Measurements from ENCODE around the gene ADARB2.
"Not testable (repeated sequence)": the region's sequence is repeated elsewhere in the genome, so short reads cannot be mapped to it uniquely, and the experiment has no call there.

Gene ADARB2

GRCh38 chr10:1178506-1178905 is 558.8 kb downstream of the ADARB2 start:
- DNase-seq (ENCODE audit: low read depth, low spot score) = no peak

- no peak for DNase-seq (ENCODE audit: low read depth, low spot score)
These were observed 559.4 kb downstream of the ADARB2 start for GRCh38 chr10:1177936-1178335.

- DNase-seq (ENCODE audit: low read depth, low spot score) = no peak
These were observed 561.3 kb downstream of the ADARB2 start for GRCh38 chr10:1175956-1176565.

GRCh38 chr10:1174022-1174421 is 563.3 kb downstream of the ADARB2 start:
- no peak for DNase-seq (ENCODE audit: low read depth, low spot score)

GRCh38 chr10:1173091-1173490 is 564.2 kb downstream of the ADARB2 start:
- DNase-seq (ENCODE audit: low read depth, low spot score) = no peak

GRCh38 chr10:1172256-1172984 is 564.9 kb downstream of the ADARB2 start:
- no peak for DNase-seq (ENCODE audit: low read depth, low spot score)

- DNase-seq (ENCODE audit: low read depth, low spot score) = no peak
These were observed 565.7 kb downstream of the ADARB2 start for GRCh38 chr10:1171586-1171985.

- DNase-seq (ENCODE audit: low read depth, low spot score) = no peak
These were observed 566.1 kb downstream of the ADARB2 start for GRCh38 chr10:1171182-1171581.

- DNase-seq (ENCODE audit: low read depth, low spot score) = no peak
These were observed 566.5 kb downstream of the ADARB2 start for GRCh38 chr10:1170867-1171180.

GRCh38 chr10:1169981-1170866 is 567.1 kb downstream of the ADARB2 start:
- DNase-seq (ENCODE audit: low read depth, low spot score) = no peak

- DNase-seq (ENCODE audit: low read depth, low spot score) = no peak
These were observed 568.0 kb downstream of the ADARB2 start for GRCh38 chr10:1169186-1169885.

- DNase-seq (ENCODE audit: low read depth, low spot score) = no peak
These were observed 568.6 kb downstream of the ADARB2 start for GRCh38 chr10:1168763-1169162.

- no peak for DNase-seq (ENCODE audit: low read depth, low spot score)
These were observed 570.5 kb downstream of the ADARB2 start for GRCh38 chr10:1166828-1167275.

GRCh38 chr10:1166101-1166827 is 571.1 kb downstream of the ADARB2 start:
- DNase-seq (ENCODE audit: low read depth, low spot score) = no peak

- no peak for DNase-seq (ENCODE audit: low read depth, low spot score)
These were observed 573.5 kb downstream of the ADARB2 start for GRCh38 chr10:1163831-1164230.

- no peak for DNase-seq (ENCODE audit: low read depth, low spot score)
These were observed 574.1 kb downstream of the ADARB2 start for GRCh38 chr10:1163204-1163660.

GRCh38 chr10:1162481-1163203 is 574.7 kb downstream of the ADARB2 start:
- DNase-seq (ENCODE audit: low read depth, low spot score) = no peak

- DNase-seq (ENCODE audit: low read depth, low spot score) = not testable (repeated sequence)
These were observed 576.0 kb downstream of the ADARB2 start for GRCh38 chr10:1161315-1161673.

- no peak for DNase-seq (ENCODE audit: low read depth, low spot score)
These were observed 576.6 kb downstream of the ADARB2 start for GRCh38 chr10:1160561-1161314.

All from ELF-1 (cell line).